NCI-H345 (cell line): ENCODE data around the gene RHOBTB3.
"Not testable (repeated sequence)": the region's sequence is repeated elsewhere in the genome, so short reads cannot be mapped to it uniquely, and the experiment has no call there.

Experiments
- DNase-seq: peaks from one replicate; lab custom pipeline; 2025; lab: John Stamatoyannopoulos, UW

RHOBTB3 gene

GRCh38 chr5:95800553-95800952 is 69.4 kb downstream of the RHOBTB3 start:
- DNase-seq = no peak

GRCh38 chr5:95801532-95801931 is 70.4 kb downstream of the RHOBTB3 start:
- DNase-seq = no peak

GRCh38 chr5:95801961-95802360 is 70.8 kb downstream of the RHOBTB3 start:
- DNase-seq = no peak

- no peak for DNase-seq
Measured at GRCh38 chr5:95803271-95804148, 72.4 kb downstream of the RHOBTB3 start.

- DNase-seq = no peak
Measured at GRCh38 chr5:95804736-95805539, 73.8 kb downstream of the RHOBTB3 start.

GRCh38 chr5:95806687-95807086 is 75.6 kb downstream of the RHOBTB3 start:
- no peak for DNase-seq

- no peak for DNase-seq
Measured at GRCh38 chr5:95808013-95808685, 77.0 kb downstream of the RHOBTB3 start.

- no peak for DNase-seq
Measured at GRCh38 chr5:95808686-95809413, 77.7 kb downstream of the RHOBTB3 start.

- no peak for DNase-seq
Measured at GRCh38 chr5:95809414-95809960, 78.4 kb downstream of the RHOBTB3 start.

- no peak for DNase-seq
Measured at GRCh38 chr5:95810305-95811125, 79.4 kb downstream of the RHOBTB3 start.

GRCh38 chr5:95811126-95811423 is 79.9 kb downstream of the RHOBTB3 start:
- not testable (repeated sequence) for DNase-seq

- DNase-seq = not testable (repeated sequence)
Measured at GRCh38 chr5:95811461-95812073, 80.4 kb downstream of the RHOBTB3 start.

- DNase-seq = no peak
Measured at GRCh38 chr5:95812074-95812471, 80.9 kb downstream of the RHOBTB3 start.

GRCh38 chr5:95813035-95813434 is 81.9 kb downstream of the RHOBTB3 start:
- not testable (repeated sequence) for DNase-seq

- DNase-seq = no peak
Measured at GRCh38 chr5:95815155-95815729, 84.1 kb downstream of the RHOBTB3 start.

GRCh38 chr5:95816341-95816740 is 85.2 kb downstream of the RHOBTB3 start:
- DNase-seq = no peak

GRCh38 chr5:95816776-95817175 is 85.6 kb downstream of the RHOBTB3 start:
- no peak for DNase-seq

- no peak for DNase-seq
Measured at GRCh38 chr5:95817430-95817829, 86.3 kb downstream of the RHOBTB3 start.

- no peak for DNase-seq
Measured at GRCh38 chr5:95818181-95819147, 87.3 kb downstream of the RHOBTB3 start.
